Right renal cortex interstitium (tissue), 3 donors: ENCODE data around the gene SLC39A7. TPM values are rescaled to one million over a fixed set of nuclear protein-coding genes. Genes with fewer than 3 reads are reported as not detected.

ENCODE experiments used
- DNase-seq, 3 donors: peaks; one replicate each; pipeline ENCODE4 v3.0.0-alpha.2; 2013; ENCODE audit warnings: low read depth in 3 of 3, low spot score in 2 of 3
- polyA plus RNA-seq, 3 donors: library from polyadenylated mRNA; unstranded; fragments of 120-200 nt; gene quantifications; one replicate each; pipeline ENCODE4 v1.2.1, GENCODE V29; 2013; ENCODE audit not compliant: insufficient read length in 3 of 3

SLC39A7 gene
- polyA plus RNA-seq, 3 donors = 121 to 131 (median 127) TPM

GRCh38 chr6:33169291-33170175 is 31.1 kb upstream of the SLC39A7 start:
- no peak for DNase-seq

GRCh38 chr6:33170176-33171015 is 30.3 kb upstream of the SLC39A7 start:
- no peak for DNase-seq

GRCh38 chr6:33171016-33171879 is 29.4 kb upstream of the SLC39A7 start:
- no peak for DNase-seq

GRCh38 chr6:33171880-33172687 is 28.6 kb upstream of the SLC39A7 start:
- no peak for DNase-seq

- no peak for DNase-seq
These were observed 27.8 kb upstream of the SLC39A7 start for GRCh38 chr6:33172688-33173534.

GRCh38 chr6:33173535-33174180 is 27.0 kb upstream of the SLC39A7 start:
- DNase-seq = no peak

GRCh38 chr6:33174784-33175183 is 25.9 kb upstream of the SLC39A7 start:
- no peak for DNase-seq

GRCh38 chr6:33175436-33176069 is 25.1 kb upstream of the SLC39A7 start:
- no peak for DNase-seq

GRCh38 chr6:33176906-33177305 is 23.8 kb upstream of the SLC39A7 start:
- DNase-seq = no peak

GRCh38 chr6:33177552-33178446 is 22.9 kb upstream of the SLC39A7 start:
- DNase-seq = no peak

- DNase-seq = no peak
These were observed 21.8 kb upstream of the SLC39A7 start for GRCh38 chr6:33178755-33179475.

- DNase-seq = no peak
These were observed 19.5 kb upstream of the SLC39A7 start for GRCh38 chr6:33181141-33181540.

- DNase-seq = no peak
These were observed 17.5 kb upstream of the SLC39A7 start for GRCh38 chr6:33183071-33183683.

GRCh38 chr6:33185190-33185589 is 15.5 kb upstream of the SLC39A7 start:
- no peak for DNase-seq

- DNase-seq = no peak
These were observed 14.9 kb upstream of the SLC39A7 start for GRCh38 chr6:33185654-33186187.

GRCh38 chr6:33187809-33188208 is 12.9 kb upstream of the SLC39A7 start:
- DNase-seq = no peak
